Activated gamma-delta T cell (primary cell): ENCODE results near the gene MFRP.

ENCODE experiments used
- DNase-seq: peaks from one replicate; lab custom pipeline; 2025; lab: John Stamatoyannopoulos, UW

The MFRP gene

GRCh38 chr11:119318240-119319135 lies 28.0 kb downstream of the MFRP start:
- DNase-seq: no peak

GRCh38 chr11:119317592-119318239 lies 28.8 kb downstream of the MFRP start:
- DNase-seq: no peak

GRCh38 chr11:119316729-119317591 lies 29.5 kb downstream of the MFRP start, which contains the start of gene MCAM:
MCAM (minus strand) TSS chr11:119317130; CDS start chr11:119317101, 29 bp downstream.
- no peak for DNase-seq

- no peak for DNase-seq
Measured at GRCh38 chr11:119316016-119316728, 30.3 kb downstream of the MFRP start.

- DNase-seq: no peak
Measured at GRCh38 chr11:119315131-119316015, 31.1 kb downstream of the MFRP start.

- no peak for DNase-seq
Measured at GRCh38 chr11:119314726-119315125, 31.8 kb downstream of the MFRP start.

GRCh38 chr11:119310682-119311052 lies 35.8 kb downstream of the MFRP start:
- no peak for DNase-seq

- DNase-seq: no peak
Measured at GRCh38 chr11:119309953-119310681, 36.4 kb downstream of the MFRP start.

- no peak for DNase-seq
Measured at GRCh38 chr11:119309411-119309810, 37.1 kb downstream of the MFRP start.

- DNase-seq: no peak
Measured at GRCh38 chr11:119307974-119308373, 38.5 kb downstream of the MFRP start.

GRCh38 chr11:119307219-119307618 lies 39.3 kb downstream of the MFRP start:
- DNase-seq: no peak

- DNase-seq: no peak
Measured at GRCh38 chr11:119306373-119306890, 40.1 kb downstream of the MFRP start.

- no peak for DNase-seq
Measured at GRCh38 chr11:119305556-119306372, 40.7 kb downstream of the MFRP start.

- DNase-seq: no peak
Measured at GRCh38 chr11:119303227-119303718, 43.2 kb downstream of the MFRP start.

- no peak for DNase-seq
Measured at GRCh38 chr11:119300198-119300964, 46.1 kb downstream of the MFRP start.

GRCh38 chr11:119299416-119299815 lies 47.1 kb downstream of the MFRP start:
- no peak for DNase-seq

GRCh38 chr11:119298726-119299125 lies 47.8 kb downstream of the MFRP start:
- DNase-seq: no peak

- no peak for DNase-seq
Measured at GRCh38 chr11:119297938-119298337, 48.6 kb downstream of the MFRP start.
